GM19467 (cell line): ENCODE measurements around the gene ADGRL3.
"Not testable (repeated sequence)": the region's sequence is repeated elsewhere in the genome, so short reads cannot be mapped to it uniquely, and the experiment has no call there.

Experiments used
- ATAC-seq: cut with Tn5 transposase; IDR thresholded peaks from one replicate; pipeline ENCODE4 v1.9.1; 2021; ENCODE audit warnings: mild to moderate bottlenecking, moderate library complexity; ENCODE audit not compliant: unreplicated experiment

ADGRL3 gene

GRCh38 chr4:61468024-61468720, 268.0 kb downstream of the ADGRL3 start:
- ATAC-seq = no peak

- no peak for ATAC-seq
Observed at GRCh38 chr4:61473306-61473705, 273.2 kb downstream of the ADGRL3 start.

DNA sequence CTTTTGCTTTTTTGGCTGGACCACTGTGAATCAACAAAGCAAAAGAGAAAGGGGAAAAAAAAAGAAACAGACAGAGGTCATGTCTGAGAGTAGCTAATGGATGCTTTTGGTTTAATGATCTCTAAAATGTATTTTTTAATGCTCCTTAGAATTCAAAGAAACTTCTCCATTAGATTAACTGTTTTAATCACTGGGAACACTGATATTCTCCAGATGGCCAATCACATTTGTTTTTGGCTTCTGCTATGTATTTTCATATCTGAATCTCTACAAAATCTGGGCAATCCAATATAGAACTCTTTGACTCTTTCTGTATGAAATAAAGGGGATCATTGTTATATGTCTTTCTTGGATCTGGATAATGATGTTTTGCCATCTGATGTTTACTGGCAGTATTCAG, 278.2 kb downstream of the ADGRL3 start:
- no peak for ATAC-seq

DNA sequence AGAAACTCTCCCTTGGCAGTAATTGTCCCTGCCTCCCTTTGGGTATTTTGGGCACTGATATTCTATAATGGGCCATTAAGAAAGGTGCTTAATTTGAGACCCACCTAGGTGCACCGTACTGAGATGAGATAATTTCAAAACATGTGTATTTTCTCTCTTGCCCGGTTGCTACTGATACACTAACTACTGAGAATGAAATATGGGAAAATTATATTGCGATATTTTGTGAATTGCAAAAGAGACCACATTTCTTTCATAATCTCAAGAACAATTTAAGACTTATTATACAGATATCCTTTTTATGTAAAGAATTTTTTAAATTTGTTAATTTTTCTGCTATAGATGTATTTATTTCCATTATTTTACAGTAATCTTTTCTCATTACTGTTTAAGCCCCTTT, 284.9 kb downstream of the ADGRL3 start:
- no peak for ATAC-seq

DNA sequence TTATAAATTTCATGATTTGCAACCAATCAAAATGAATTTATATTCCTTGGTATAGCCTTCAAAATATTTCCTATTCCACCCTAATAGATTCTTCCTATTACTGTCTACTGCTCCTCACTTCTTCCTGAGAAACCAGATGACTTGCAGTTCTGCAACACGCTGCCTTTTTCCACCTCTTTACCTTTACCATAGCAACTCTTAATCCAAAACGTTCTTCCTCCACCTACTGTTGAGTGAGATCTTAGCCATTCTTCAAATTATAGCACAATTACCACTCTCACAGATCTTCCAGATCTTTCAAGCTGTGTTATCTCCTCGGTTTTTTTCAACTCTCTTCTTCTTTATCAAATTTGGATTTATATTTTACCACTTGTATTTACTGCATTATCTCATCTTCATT, 289.8 kb downstream of the ADGRL3 start:
- ATAC-seq = no peak

- ATAC-seq = no peak
Observed at GRCh38 chr4:61493041-61493440, 292.9 kb downstream of the ADGRL3 start.

GRCh38 chr4:61493470-61493869, 293.3 kb downstream of the ADGRL3 start:
- no peak for ATAC-seq

GRCh38 chr4:61500883-61501282, 300.8 kb downstream of the ADGRL3 start:
- ATAC-seq = no peak

DNA sequence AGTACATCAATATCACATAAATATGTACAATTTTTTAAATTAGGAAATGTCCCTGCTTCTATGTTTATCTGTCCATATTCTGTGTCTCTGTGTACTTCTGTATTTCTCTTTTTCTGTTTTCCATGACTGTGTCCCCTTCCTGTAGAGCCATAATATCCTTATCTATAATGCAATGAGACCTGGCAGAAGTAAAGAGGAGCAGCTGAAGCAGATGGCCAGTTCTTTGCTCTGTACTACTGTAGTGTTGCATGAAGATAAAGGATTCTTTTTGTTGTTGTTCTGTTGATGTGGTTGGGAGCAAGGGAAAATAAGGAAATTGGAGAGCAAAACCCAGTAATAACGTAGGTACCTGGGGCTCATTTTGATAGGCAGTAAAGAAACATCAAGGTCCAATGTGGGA, 301.7 kb downstream of the ADGRL3 start:
- ATAC-seq = no peak

DNA sequence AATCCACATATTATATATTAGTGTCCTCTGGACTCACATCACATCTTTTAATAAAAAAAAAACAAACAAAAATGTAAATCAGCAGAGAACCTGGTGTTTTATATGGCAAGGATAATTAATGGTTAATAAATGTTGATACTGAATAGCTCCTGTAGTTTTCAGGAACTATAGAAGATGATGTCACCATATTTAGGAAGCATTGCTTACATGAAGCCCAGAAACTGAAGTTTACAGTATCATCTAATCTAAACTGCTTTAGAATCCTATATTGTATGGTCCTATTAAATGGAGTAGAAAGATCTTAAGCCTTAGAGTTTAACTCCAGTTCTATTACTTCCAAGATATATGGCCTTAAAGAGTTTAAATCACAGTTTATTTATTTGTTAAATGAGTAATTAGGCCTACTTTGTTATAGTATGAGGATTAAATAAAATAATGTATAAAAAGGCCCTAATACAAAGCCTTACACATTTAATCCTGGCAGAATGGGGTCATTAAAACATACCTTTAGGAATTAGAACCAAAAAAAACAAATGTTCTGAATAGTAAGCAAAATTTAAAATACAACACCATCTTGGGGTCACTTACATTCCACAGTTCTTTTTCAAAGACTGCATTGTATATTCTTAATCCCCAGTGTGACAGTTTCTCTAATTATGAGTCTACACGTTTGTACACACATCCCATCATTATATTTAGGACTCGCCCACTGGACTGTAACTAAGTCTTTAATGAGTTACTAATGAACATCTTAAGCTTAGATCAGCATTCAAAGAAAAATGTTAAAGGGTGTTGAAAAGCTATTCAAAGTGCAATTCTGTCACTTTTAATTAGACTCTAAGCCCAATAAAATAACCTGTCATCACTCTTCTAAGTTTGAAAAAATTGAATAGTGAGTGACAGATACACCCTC, 305.9 kb downstream of the ADGRL3 start:
- no peak for ATAC-seq

- ATAC-seq = no peak
Observed at GRCh38 chr4:61507091-61507490, 307.0 kb downstream of the ADGRL3 start.

DNA sequence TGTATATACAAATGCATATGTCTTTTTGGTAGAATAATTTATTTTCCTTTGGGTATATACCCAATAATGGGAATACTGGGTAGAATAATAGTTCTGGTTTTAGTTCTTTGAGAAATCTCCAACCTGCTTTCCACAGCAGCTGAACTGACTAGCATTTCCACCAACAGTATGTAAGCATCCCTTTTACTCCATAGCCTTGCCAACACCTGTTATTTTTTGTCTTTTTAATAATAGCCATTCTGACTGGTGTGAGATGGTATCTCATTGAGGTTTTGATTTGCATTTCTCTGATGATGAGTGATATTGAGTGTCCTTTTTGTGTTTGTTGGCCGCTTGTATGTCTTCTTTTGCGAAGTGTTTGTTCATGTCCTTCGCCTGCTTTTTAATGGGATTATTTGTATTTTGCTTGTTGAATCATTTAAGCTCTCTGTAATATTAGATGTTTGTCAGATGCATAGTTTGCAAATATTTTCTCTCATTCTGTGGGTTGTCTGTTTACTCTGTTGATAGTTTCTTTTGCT, 309.7 kb downstream of the ADGRL3 start:
- not testable (repeated sequence) for ATAC-seq

- no peak for ATAC-seq
Observed at GRCh38 chr4:61511716-61512488, 311.8 kb downstream of the ADGRL3 start.

- ATAC-seq = no peak
Observed at GRCh38 chr4:61514991-61515390, 314.9 kb downstream of the ADGRL3 start.

DNA sequence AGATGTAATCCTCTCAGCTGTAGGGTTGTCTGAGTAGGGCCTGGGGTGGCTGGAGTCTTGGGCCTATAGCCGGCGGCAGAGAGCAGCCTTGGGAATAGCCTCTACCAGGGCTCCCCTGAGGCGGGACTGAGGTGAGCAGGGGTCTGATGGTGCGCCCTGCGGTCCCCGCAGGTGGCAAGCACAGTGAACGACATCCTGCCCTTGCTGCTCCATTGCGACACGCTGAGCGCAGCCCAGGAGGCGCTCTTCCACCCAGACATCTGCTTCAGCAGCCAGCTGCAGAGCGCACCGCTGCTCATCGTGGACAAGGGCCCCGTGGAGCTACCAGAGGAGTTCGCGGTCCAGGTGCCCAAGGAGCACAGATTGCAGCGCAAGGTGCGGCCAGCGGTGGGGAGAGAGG, 317.0 kb downstream of the ADGRL3 start:
- ATAC-seq = no peak

DNA sequence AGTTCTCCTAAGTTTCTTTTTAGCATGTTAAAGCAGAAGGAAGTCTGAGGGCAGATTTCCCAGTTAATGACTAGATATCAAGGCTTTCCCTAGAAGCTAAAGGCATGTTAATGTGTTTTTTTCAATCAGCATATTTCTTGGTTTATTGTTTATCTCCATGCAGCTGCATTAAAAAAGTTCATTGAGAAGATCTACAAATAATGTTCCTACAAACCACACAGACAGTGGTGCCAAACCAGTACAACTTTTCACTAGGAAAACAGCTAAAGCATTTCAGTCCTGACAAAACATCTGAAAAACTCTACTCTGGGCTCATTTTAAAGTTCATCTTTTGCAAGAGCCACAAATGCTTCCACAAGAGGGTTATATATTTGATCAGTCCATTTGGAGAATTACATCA, 320.0 kb downstream of the ADGRL3 start:
- no peak for ATAC-seq

GRCh38 chr4:61520681-61521160, 320.6 kb downstream of the ADGRL3 start:
- no peak for ATAC-seq

DNA sequence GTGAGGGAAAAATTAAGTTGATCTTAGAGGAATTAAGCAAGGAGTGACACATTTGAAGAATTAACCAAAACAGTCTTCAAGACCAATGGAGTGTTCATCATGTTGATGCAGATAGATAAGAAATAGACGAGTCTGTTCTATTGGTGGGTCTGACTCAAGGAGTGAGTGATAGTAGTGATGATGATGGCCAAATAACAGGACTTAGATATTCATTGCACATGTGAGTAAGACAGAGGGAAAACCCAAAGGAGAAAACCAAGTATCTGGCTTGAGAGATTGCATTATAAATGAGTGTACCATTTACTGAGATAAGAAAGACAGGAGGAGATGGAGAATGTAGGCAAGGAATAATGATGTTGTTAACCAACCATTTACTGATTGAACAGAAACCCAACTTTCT, 321.3 kb downstream of the ADGRL3 start:
- no peak for ATAC-seq

GRCh38 chr4:61522312-61522711, 322.2 kb downstream of the ADGRL3 start:
- no peak for ATAC-seq

DNA sequence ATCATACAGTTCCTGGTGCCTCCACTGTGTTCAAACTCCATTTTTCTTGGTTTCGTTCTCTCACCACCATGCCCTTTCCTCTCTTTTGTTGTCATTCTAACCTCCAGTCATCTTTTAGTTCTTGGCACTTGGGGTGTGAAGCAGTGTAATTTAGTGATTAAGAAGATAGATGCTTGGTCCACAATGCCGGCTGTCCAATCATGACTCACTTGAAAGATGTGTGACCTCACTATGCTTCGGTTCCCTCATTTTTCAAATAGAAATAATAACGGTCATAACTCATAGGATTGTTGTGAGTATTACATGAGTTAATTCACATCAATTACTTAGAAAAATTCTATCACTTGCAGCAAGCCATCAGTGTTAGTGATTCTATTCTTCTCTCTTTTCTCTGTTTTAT, 327.8 kb downstream of the ADGRL3 start:
- no peak for ATAC-seq

- no peak for ATAC-seq
Observed at GRCh38 chr4:61528595-61528994, 328.5 kb downstream of the ADGRL3 start.
